HepG2 (cell line): ENCODE measurements around the gene ACVR1B. TPM values are rescaled to one million over a fixed set of nuclear protein-coding genes. Genes with fewer than 3 reads are reported as not detected.

ENCODE experiments used
- AHR ChIP-seq: IDR thresholded peaks from 2 replicates; pipeline ENCODE4 v1.6.1; 2018; ENCODE audit warnings: missing genetic modification reagents, missing compliant biosample characterization
- ASH2L ChIP-seq: fragments of 300-600, 200-600 bp; sonication (generic); IDR thresholded peaks from 2 replicates; pipeline ENCODE4 v1.7.0; 2017; ENCODE audit warnings: low read depth, mild to moderate bottlenecking, moderate library complexity, mixed read lengths, low read length; ENCODE audit not compliant: insufficient read length
- CEBPB ChIP-seq: IDR thresholded peaks from 2 replicates; pipeline ENCODE4 v1.6.1; 2011; ENCODE audit warnings: low read depth, low read length, improper control_type of control experiment, borderline replicate concordance
- ELF3 ChIP-seq: IDR thresholded peaks from 2 replicates; pipeline ENCODE4 v1.6.1; 2016; ENCODE audit warnings: missing genetic modification reagents, missing compliant biosample characterization
- FIP1L1 ChIP-seq: fragments of 200-400 bp; formaldehyde crosslinking; IDR thresholded peaks from 2 replicates; pipeline ENCODE4 v1.6.1; 2018; ENCODE audit warnings: low read depth, mild to moderate bottlenecking, low read length, moderate library complexity, borderline replicate concordance; ENCODE audit not compliant: insufficient read depth
- GFI1 ChIP-seq: sonication (generic); formaldehyde crosslinking; IDR thresholded peaks from 2 replicates; pipeline ENCODE4 v1.5.0; 2020; ENCODE audit warnings: missing genetic modification reagents, mild to moderate bottlenecking, borderline replicate concordance
- KDM3A ChIP-seq: IDR thresholded peaks from 2 replicates; pipeline ENCODE4 v1.6.1; 2018; ENCODE audit warnings: low read depth, missing compliant biosample characterization
- MXD3 ChIP-seq: IDR thresholded peaks from 2 replicates; pipeline ENCODE4 v1.6.1; 2016; ENCODE audit warnings: mild to moderate bottlenecking, missing biosample characterization, missing genetic modification reagents
- TBX3 ChIP-seq: fragments of 450-650 bp; IDR thresholded peaks from 2 replicates; pipeline ENCODE4 v1.6.1; 2017; ENCODE audit warnings: antibody characterized with exemption, mild to moderate bottlenecking, inconsistent platforms, borderline replicate concordance
- THAP7 ChIP-seq: sonication (generic); formaldehyde crosslinking; IDR thresholded peaks from 2 replicates; pipeline ENCODE4 v1.8.1; 2023; ENCODE audit warnings: mild to moderate bottlenecking, missing genetic modification reagents
- U2AF1 ChIP-seq: fragments of 200-400 bp; formaldehyde crosslinking; optimal IDR thresholded peaks from 2 replicates; pipeline ENCODE3; 2017; ENCODE audit warnings: mild to moderate bottlenecking, low read depth, low read length
- ZKSCAN8 ChIP-seq: IDR thresholded peaks from 2 replicates; pipeline ENCODE4 v1.6.1; 2016; ENCODE audit warnings: borderline replicate concordance, missing genetic modification reagents, missing compliant biosample characterization
- ZNF136 ChIP-seq: sonication (generic); formaldehyde crosslinking; IDR thresholded peaks from 2 replicates; pipeline ENCODE4 v1.8.1; 2022; ENCODE audit warnings: low read depth, mild to moderate bottlenecking, moderate library complexity, missing genetic modification reagents
- ZNF143 ChIP-seq: sonication (generic); formaldehyde crosslinking; IDR thresholded peaks from 2 replicates; pipeline ENCODE4 v1.4.0; 2020; ENCODE audit warnings: missing genetic modification reagents
- ZNF24 ChIP-seq: fragments of 450-650 bp; IDR thresholded peaks from 2 replicates; pipeline ENCODE4 v1.6.1; 2017; ENCODE audit warnings: antibody characterized with exemption, mild to moderate bottlenecking
- ZNF251 ChIP-seq: sonication (generic); formaldehyde crosslinking; IDR thresholded peaks from 2 replicates; pipeline ENCODE4 v1.9.0; 2021; ENCODE audit warnings: mild to moderate bottlenecking, missing genetic modification reagents
- ZNF468 ChIP-seq: sonication (generic); formaldehyde crosslinking; IDR thresholded peaks from 2 replicates; pipeline ENCODE4 v1.8.0; 2022; ENCODE audit warnings: mild to moderate bottlenecking, moderate library complexity, missing genetic modification reagents
- ZNF503 ChIP-seq: sonication (generic); formaldehyde crosslinking; IDR thresholded peaks from 2 replicates; pipeline ENCODE4 v1.4.0; 2020; ENCODE audit warnings: missing genetic modification reagents
- ZNF619 ChIP-seq: sonication (generic); formaldehyde crosslinking; IDR thresholded peaks from 2 replicates; pipeline ENCODE4 v1.4.0; 2020; ENCODE audit warnings: mild to moderate bottlenecking, missing genetic modification reagents
- ZNF839 ChIP-seq: sonication (generic); formaldehyde crosslinking; IDR thresholded peaks from 2 replicates; pipeline ENCODE4 v1.4.0; 2020; ENCODE audit warnings: missing genetic modification reagents, mild to moderate bottlenecking, borderline replicate concordance
- ZNF841 ChIP-seq: sonication (generic); formaldehyde crosslinking; IDR thresholded peaks from 2 replicates; pipeline ENCODE4 v1.8.1; 2023; ENCODE audit warnings: missing genetic modification reagents, borderline replicate concordance
- polyA plus RNA-seq, 8 experiments: library from polyadenylated mRNA; depleted of rRNA in 3 of 8; stranded (reverse) in 7 of 8; unstranded in 1 of 8; fragments of >200 nt; fragmentation: Illumina TruSeq in 4 of 8; extraction: Trizol in 4 of 8; gene quantifications; 2 replicates each; pipeline versions ENCODE4 v1.2.1 to v1.2.3, GENCODE V29; 2011 to 2016; ENCODE audit warnings: low read depth in 4 of 8, missing spikeins in 1 of 8, mixed read lengths in 1 of 8; ENCODE audit not compliant: insufficient read depth in 1 of 8
- total RNA-seq, 5 experiments: library from RNA; depleted of rRNA; stranded (reverse); fragments of >200 nt; fragmentation: Illumina TruSeq; extraction: Trizol; gene quantifications; 2 replicates each; pipeline ENCODE4 v1.2.3, GENCODE V29; 2016; ENCODE audit warnings: low read depth in 1 of 5
- TF ChIP-seq, protein P1 (sequence below): sonication (generic); formaldehyde crosslinking; IDR thresholded peaks from 2 replicates; pipeline ENCODE4 v1.9.0; 2021; ENCODE audit warnings: mild to moderate bottlenecking, missing genetic modification reagents

The ACVR1B gene
- total and polyA plus RNA-seq, 2 of the 13 experiments (the other 11 are each of a cell fraction or from before 2014, with no cell fraction given) = 8.9 to 12.1 TPM

GRCh38 chr12:52032804-52033445 lies 81.4 kb downstream of the ACVR1B start (continued):
- TF ChIP-seq ASH2L (peak; percentile 23), CEBPB (no peak), ZNF24 (no peak), ZNF841 (CRISPR knock-in tag) (no peak), U2AF1 (no peak), ZKSCAN8 (CRISPR knock-in tag) (no peak), AHR (CRISPR knock-in tag) (no peak), MXD3 (CRISPR knock-in tag) (no peak), ZNF136 (CRISPR knock-in tag) (no peak), ZNF503 (CRISPR knock-in tag) (no peak), ELF3 (CRISPR knock-in tag) (peak; percentile 40; the same call in 1 of the 2 replicates), THAP7 (CRISPR knock-in tag) (no peak), ZNF468 (no peak), ZNF143 (CRISPR knock-in tag) (no peak), ZNF619 (CRISPR knock-in tag) (no peak), ZNF251 (CRISPR knock-in tag) (no peak), GFI1 (CRISPR knock-in tag) (no peak), FIP1L1 (no peak), ZNF839 (CRISPR knock-in tag) (no peak), TBX3 (no peak), KDM3A (0 out of 2 replicates have a peak, but pooled peaks have one; percentile 45)
- TF ChIP-seq, protein P1, sequence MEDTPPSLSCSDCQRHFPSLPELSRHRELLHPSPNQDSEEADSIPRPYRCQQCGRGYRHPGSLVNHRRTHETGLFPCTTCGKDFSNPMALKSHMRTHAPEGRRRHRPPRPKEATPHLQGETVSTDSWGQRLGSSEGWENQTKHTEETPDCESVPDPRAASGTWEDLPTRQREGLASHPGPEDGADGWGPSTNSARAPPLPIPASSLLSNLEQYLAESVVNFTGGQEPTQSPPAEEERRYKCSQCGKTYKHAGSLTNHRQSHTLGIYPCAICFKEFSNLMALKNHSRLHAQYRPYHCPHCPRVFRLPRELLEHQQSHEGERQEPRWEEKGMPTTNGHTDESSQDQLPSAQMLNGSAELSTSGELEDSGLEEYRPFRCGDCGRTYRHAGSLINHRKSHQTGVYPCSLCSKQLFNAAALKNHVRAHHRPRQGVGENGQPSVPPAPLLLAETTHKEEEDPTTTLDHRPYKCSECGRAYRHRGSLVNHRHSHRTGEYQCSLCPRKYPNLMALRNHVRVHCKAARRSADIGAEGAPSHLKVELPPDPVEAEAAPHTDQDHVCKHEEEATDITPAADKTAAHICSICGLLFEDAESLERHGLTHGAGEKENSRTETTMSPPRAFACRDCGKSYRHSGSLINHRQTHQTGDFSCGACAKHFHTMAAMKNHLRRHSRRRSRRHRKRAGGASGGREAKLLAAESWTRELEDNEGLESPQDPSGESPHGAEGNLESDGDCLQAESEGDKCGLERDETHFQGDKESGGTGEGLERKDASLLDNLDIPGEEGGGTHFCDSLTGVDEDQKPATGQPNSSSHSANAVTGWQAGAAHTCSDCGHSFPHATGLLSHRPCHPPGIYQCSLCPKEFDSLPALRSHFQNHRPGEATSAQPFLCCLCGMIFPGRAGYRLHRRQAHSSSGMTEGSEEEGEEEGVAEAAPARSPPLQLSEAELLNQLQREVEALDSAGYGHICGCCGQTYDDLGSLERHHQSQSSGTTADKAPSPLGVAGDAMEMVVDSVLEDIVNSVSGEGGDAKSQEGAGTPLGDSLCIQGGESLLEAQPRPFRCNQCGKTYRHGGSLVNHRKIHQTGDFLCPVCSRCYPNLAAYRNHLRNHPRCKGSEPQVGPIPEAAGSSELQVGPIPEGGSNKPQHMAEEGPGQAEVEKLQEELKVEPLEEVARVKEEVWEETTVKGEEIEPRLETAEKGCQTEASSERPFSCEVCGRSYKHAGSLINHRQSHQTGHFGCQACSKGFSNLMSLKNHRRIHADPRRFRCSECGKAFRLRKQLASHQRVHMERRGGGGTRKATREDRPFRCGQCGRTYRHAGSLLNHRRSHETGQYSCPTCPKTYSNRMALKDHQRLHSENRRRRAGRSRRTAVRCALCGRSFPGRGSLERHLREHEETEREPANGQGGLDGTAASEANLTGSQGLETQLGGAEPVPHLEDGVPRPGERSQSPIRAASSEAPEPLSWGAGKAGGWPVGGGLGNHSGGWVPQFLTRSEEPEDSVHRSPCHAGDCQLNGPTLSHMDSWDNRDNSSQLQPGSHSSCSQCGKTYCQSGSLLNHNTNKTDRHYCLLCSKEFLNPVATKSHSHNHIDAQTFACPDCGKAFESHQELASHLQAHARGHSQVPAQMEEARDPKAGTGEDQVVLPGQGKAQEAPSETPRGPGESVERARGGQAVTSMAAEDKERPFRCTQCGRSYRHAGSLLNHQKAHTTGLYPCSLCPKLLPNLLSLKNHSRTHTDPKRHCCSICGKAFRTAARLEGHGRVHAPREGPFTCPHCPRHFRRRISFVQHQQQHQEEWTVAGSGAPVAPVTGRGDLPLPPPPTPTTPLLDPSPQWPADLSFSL = no peak
